GM20431 (cell line): Measurements from ENCODE around the gene RHD.
"Not testable (repeated sequence)": the region's sequence is repeated elsewhere in the genome, so short reads cannot be mapped to it uniquely, and the experiment has no call there.

ENCODE experiments used
- in situ Hi-C: fragments of 300-500 bp; cut with MseI, MboI; formaldehyde crosslinking; loops from one replicate; pipeline ENCODE4 v1.15.0; 2020; ENCODE audit warnings: low sequenced_read_pairs; ENCODE audit not compliant: unreplicated experiment

Gene RHD

DNA sequence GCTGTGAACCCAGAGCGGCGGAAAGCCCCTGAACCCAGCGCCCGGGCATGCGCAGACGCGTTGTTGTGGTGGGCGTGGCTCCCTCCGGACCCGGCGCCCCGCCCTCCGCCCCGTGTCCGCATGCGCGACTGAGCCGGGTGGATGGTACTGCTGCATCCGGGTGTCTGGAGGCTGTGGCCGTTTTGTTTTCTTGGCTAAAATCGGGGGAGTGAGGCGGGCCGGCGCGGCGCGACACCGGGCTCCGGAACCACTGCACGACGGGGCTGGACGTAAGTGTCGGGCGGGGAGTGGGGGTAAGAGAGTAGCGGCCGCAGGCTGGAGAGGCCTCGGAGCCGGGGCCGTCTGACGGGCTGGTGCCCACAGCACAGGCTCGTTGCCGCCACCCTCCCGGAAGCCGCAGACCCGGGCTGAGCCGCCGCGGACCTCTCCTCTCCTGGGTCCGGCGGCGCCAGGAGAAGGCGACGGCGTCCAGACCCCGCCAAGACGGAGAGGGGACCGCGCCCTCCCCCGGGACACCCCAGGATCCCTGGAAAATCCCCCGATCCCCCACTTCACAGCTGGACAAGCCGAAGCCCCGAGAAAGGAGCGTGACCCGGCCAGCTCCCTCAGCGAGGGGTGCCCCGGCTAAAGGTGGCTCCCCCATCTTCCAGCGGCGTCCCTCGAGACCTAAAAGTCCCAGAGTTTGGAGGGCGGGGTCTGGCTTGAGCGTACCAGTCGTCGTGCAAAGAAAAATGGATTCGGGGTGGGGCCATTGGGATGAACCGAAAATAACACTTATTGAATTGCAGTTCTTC lies 66.1 kb downstream of the RHD start, which contains the start of gene TMEM50A:
Gene TMEM50A, plus strand, starts transcription at position 147 of the 794 bp plus-strand sequence. CDS start 2,153 bp downstream, outside the sequence.
- in situ Hi-C loops: no loop called here

DNA sequence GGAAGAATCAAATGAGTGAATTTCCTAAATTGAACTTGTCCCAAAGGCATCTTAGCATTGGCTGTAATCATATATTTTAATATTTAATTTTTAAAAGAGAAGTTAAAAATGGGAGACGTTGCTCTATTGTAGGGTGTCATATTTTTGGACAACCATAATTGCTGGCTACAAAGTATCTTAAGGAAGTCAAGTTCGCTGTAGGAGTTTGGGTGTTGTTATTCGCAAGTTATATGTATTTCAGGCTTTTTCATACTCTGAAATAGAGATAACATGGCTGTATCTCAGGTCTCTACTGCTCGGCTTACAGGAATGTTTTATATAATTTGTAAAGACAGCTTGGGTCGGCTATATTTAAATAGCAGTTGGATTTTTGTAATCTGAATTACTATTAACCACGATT lies 66.7 kb downstream of the RHD start:
- in situ Hi-C loops: no loop called here

DNA sequence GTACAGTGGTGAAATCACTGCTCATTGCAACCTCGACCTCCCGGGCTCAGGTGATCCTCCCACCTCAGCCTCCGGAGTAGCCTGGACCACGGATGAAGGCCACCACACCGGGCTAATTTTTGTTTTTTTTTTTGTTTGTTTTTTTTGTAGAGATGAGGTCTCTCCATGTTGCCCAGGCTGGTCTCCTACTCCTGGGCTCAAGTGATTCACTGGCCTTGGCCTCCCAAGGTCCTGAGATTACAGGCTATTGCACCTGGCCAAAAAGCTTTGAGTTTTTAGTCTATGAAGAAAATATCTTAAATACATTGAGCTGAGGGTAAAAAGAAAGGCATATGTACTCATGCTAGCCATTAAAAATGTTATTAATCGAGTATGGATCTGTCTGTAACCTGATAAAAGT lies 69.4 kb downstream of the RHD start:
- in situ Hi-C loops: loop anchor here (10.0 kb wide), 1 partner anchor 87 kb away; no protein-coding TSS in a partner anchor

DNA sequence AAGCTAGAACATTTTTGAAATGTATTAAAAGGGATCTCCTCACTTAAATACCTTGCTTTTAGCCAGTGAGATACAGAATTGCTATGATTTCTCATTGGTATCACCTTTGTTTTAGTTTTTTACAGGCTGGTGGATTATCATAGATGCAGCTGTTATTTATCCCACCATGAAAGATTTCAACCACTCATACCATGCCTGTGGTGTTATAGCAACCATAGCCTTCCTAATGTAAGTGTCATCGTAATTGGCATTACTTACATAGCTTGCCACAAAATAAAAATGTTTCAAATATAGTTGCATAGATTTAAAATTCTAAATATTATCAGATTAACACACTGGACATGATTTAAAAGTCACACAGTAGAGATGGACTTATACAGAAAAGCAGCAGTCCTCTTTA lies 70.5 kb downstream of the RHD start:
- in situ Hi-C loops: loop anchor here (10.0 kb wide), 1 partner anchor 88 kb away; no protein-coding TSS in a partner anchor

DNA sequence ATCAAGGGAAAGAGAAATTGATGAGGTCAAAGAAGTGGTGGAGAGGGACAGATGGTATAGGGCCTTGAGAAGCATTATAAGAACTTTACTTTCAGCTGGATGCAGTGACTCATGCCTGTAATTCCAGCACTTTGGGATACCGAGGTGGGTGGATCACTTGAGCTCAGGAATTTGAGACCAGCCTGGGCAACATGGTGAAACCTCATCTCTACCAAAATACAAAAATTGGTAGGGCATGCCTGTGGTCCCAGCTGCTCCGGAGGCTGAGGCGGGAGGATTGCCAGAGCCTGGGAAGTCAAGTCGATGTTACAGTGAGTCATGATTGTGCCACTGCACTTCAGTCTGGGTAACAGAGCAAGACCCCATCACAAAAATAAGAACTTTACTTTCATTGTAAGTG lies 71.6 kb downstream of the RHD start:
- in situ Hi-C loops: loop anchor here (10.0 kb wide), 1 partner anchor 89 kb away; no protein-coding TSS in a partner anchor

DNA sequence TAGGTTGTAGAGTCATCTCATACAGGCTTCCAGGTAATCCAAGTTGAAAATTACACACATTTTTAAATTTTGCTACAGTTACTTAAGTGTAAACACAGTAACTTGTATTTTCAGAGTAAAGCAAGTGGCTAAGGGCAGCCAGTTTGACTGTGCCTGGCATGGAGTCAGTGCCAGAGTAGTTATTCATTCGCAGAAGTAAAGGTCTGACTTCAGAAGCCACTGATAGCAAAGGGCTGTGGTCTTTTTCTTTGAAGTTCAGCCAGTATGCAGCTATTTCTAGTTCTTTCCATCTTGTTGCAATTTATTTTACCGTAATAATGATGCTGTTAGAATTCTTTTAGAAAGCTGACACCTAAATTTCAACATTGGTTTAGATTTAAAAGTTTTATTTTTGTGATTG lies 75.2 kb downstream of the RHD start:
- in situ Hi-C loops: loop anchor here (10.0 kb wide), 1 partner anchor 93 kb away; no protein-coding TSS in a partner anchor

DNA sequence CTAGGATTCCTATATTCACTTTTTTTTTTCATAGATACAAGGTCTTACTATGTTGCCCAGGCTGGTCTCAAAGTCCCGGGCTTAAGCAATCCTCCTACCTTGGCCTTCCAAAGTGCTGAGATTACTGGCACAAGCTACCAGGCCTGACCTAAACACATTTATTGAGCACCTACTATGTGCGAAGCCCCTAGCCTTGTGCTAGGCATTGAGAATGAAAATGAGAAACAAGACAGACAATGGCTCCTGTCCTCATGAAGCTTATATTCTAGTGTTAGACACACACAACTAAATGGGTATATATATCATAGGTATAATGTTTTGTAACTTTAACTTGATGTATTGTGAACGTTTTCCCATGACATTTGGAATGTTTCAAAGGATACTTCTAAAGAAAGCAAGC lies 77.3 kb downstream of the RHD start:
- in situ Hi-C loops: loop anchor here (10.0 kb wide), 1 partner anchor 95 kb away; no protein-coding TSS in a partner anchor

DNA sequence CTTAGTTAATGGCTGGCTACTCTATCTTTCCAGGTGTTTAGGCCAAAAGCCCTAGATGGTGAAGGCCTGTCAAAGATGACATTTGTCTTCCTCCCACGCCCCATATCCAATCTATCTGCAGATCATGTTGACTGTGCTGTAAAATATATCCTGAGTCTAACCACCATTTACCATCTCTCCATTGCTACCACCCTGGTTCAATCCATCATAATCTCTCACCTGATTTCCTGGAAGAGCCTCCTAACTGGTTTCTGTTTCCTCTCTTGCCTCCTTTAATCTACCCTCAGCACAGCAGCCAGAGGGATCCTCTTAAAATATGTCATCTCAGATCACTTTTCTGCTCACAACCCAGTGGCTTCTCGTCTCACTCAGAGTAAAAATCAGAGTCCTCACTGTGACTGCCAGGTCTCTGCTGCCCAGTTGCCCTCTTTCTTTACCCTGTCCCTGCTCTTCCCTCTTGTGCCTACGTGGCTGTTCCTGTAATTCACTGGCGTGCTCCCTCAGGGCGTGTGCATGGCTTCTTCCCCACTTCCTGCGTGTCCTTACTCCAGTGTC lies 83.6 kb downstream of the RHD start:
- in situ Hi-C loops: no loop called here

DNA sequence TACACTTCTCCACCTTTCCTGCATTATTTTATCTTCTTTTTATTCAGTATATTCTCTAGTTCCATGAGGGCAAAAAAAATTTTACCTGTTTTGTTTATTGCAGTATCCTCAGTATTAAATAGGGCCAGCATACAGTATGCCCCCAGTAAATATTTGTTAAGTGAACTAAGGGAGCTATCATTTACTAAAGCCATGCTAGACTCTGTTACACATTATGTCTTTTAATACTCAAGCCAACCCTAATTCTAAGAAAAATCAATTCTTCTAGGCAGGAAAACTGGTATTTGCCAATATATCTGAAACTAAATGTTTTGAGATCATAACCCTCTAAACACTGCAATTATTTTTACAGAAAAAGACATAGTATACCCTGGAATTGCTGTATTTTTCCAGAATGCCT lies 84.1 kb downstream of the RHD start:
- in situ Hi-C loops: no loop called here

DNA sequence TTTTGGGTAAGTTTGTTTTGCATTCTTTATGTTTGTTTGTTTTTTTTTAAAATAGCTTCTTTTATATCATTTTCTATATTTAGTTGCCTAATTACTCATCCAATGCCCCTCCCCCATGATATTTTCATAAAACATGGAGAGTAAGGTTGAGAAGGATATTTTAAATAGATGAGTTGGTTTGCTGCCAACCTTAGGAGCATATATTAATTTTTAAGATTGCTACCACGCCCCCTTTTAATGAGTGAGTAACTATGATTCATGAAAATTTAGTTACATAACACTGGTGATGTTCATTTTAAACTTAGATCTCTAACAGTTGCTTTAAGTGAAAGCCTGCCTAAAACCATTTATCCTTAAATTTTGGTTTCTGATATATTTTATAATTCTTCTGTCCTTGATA lies 84.5 kb downstream of the RHD start:
- in situ Hi-C loops: no loop called here

DNA sequence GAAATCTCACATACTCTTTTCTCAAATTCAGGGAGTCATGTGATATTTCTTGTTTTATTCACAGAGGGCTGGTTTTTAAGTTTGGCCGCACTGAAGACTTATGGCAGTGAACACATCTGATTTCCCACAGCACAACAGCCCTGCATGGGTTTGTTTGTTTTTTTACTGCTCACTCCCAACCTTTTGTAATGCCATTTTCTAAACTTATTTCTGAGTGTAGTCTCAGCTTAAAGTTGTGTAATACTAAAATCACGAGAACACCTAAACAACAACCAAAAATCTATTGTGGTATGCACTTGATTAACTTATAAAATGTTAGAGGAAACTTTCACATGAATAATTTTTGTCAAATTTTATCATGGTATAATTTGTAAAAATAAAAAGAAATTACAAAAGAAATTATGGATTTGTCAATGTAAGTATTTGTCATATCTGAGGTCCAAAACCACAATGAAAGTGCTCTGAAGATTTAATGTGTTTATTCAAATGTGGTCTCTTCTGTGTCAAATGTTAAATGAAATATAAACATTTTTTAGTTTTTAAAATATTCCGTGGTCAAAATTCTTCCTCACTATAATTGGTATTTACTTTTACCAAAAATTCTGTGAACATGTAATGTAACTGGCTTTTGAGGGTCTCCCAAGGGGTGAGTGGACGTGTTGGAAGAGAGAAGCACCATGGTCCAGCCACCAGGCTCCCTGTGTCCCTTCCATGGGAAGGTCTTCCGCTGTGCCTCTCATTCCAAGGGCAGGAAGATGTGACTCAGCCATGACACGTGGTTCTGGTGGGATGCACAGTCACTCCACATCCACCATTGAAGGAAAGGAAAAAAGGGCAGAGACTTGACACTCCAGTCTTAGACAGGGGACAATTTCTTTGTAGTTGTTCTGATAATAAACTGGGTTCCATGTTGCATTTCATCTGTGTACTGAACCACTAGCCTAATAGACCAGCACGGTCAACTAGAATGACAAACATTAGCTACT lies 88.6 kb downstream of the RHD start:
- in situ Hi-C loops: no loop called here

DNA sequence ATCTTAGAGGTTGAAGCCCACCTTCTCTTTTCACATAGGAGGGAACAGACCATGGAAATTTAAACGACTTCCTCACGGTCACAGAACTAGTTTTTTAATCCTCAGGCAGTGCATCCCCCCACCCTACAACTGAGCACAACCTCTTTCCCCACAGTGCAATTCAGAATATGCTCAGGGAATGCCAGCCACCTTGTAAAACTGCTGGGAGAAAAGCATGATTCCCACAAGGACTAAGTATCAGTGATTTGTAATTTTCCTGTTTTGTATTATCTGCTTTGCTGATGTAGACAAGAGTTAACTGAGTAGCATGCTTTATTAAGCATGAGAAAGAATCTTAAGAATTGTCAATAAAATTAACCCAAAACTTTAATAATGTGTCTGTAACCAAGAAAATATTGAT lies 89.6 kb downstream of the RHD start:
- in situ Hi-C loops: no loop called here

DNA sequence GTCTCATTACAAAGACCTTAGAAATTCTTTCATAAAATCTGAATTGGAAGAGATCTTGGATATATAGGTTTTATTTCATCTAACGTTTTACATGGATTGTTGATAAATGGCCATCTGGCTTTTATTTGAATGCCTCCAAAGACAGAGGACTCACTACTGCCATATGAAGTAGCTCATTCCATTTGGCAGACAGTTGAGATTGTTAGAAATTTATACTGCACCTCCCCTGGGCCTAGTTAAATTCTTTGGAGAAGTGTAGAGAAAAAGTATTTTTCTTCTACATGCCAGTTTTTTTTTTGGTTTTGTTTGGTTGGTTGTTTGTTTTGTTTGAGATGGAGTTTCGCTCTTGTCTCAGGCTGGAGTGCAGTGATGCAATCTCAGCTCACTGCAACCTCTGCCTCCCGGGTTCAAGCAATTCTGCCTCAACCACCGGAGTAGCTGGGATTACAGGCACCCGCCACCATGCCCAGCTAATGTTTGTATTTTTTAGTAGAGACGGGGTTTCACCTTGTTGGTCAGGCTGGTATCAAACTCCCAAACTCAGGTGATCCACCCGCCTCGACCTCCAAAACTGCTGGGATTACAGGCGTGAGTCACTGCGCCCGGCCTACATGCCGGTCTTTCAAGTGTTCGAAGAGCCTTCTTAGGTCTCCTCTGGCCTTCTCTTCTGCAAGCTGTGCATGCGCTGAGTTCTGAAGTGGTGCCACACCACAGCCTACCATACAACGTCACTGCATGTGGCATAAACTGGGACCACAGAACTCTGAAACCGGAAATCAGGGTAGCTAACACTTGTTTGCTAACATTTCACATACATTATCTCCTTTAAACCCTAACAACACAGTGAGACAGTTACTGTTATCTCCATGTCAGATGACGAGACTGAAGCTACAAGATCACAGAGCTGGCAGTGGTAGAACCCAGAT lies 90.6 kb downstream of the RHD start:
- in situ Hi-C loops: not testable (repeated sequence)

DNA sequence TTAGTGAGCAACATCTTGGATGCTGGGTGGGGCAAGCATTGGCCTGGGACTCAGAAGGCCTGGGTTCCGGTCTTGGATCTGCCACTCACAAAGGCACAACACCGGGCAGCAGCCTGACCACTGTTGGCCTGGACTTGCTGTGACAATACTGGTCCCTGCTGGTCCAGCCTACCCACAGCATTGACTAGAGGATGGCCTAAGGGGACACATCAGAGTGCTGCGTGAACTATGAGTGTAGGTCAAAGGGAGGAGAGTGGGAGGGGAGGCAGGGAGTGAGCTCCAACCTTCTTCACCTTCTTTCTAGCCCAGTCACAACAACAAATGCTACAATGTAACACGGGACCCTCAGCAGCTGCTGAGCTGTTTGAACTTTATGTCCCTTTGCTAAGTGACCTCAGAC lies 96.9 kb downstream of the RHD start:
- in situ Hi-C loops: no loop called here

DNA sequence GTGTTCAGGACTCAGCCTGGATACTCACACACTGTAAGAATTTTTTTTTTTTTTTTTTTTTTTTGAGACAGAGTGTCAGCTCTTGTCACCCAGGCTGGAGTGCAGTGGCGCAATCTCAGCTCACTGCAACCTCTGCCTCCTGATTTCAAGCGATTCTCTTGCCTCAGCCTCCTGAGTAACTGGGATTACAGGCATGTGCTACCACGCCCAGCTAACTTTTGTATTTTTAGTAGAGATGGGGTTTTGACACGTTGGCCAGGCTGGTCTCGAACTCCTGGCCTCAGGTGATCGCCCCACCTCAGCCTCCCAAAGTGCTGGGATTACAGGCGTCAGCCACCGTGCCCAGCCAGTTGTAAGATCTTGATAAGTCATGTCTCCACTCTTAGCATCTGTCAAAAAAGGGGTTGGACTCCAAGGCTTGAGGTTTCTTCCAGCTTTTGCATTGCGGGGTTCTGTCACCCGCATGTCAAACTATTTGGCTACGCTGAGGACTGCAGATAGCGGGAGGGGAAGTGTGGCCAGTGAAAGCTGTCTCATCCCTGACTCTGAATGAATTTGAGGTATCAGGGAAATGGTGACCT lies 97.5 kb downstream of the RHD start:
- in situ Hi-C loops: not testable (repeated sequence)

DNA sequence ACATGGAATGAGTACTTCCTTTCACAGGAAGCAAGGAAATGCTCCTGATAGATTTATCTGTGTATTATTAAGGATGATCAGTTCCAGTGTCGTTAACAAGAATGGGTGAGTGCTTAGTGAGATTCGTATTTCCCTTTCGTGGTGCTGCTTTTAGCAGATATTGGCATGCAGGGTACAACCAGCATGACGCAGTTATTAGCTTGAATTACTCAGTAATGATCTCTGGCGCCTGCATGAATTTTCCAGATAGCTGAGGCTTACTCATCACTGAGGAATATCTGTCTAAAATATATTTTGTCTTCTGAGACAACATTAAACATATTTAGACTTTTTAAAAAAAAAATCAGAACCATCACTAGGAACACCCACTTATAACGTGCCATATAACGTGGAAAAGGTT lies 99.4 kb downstream of the RHD start:
- in situ Hi-C loops: not testable (repeated sequence)

DNA sequence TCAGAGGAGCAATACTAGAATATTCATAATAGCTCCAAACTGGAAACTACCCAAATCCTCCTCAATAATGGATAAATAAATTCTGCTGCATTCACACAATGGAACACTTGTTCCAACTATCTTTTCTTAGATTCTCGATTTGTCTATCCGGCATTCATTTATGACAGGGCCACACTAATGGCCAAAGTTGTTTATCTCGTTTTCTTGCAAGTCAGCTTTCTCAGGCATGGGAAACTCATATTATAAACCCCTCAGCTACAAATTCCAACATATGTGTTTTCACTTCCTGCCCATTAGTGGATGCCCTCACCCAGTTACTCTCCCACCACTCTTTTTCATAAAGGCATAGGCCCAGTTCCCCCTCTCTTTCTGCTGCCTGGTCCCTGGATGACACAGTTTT lies 106.1 kb downstream of the RHD start:
- in situ Hi-C loops: not testable (repeated sequence)
